Left colon (tissue), 2 donors: ENCODE measurements around the gene PRKAR1B. TPM values are rescaled to one million over a fixed set of nuclear protein-coding genes. Genes with fewer than 3 reads are reported as not detected.
"Not testable (repeated sequence)": the region's sequence is repeated elsewhere in the genome, so short reads cannot be mapped to it uniquely, and the experiment has no call there.

Experiments used
- ATAC-seq: fragments of 200-7000 bp; cut with Tn5 transposase; one replicate; pipeline ENCODE4 v1.9.1; 2020; ENCODE audit warnings: mild to moderate bottlenecking, moderate library complexity
- DNase-seq, 2 donors: peaks; one replicate each; pipeline ENCODE4 v3.0.0-alpha.2; 2020
- intact Hi-C, 2 donors: fragments of 100-400 bp; cut with DNase I in 1 of 2; cut with micrococcal nuclease in 1 of 2; formaldehyde crosslinking; loops; one replicate each; pipeline versions ENCODE4 v1.11.2 to v1.14.0; 2022; cut with DNase I, micrococcal nuclease
- total RNA-seq, 2 donors: library from RNA; stranded (reverse); fragmentation: NEBNext Ultra II Directional; extraction: Animal tissue kit (Norgen Biotek cat#: 25700); gene quantifications; one replicate each; pipeline ENCODE4 v1.2.1, GENCODE V29; 2021
- donor health status: DM: no; HTN: no; CAD: no.
- donor health status: DM: yes; HTN: yes; CAD: no.

PRKAR1B gene
- total RNA-seq, 2 donors from 2014 or later: 26.5 to 31.0 TPM

DNA sequence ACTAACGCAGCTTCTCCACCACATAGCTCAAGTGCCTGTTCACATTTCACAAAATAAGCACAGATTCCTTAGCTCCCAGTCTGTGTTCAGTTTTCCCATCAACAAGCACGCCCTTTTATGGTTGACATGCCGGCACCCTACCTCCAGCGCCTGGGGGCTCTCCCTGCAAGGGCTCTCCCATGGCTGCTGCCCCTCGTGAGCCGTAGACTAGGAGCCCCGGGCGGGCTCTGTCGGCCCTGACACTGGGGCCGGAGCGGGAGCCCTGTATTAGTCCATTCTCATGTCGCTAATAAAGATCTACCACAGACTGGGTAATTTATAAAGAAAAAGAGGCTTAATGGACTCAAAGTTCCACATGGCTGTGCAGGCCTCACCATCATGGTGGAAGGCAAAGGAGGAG, 34.0 kb upstream of the PRKAR1B start:
- ATAC-seq (no peak), DNase-seq (no peak)
- intact Hi-C loops: no loop called here

DNA sequence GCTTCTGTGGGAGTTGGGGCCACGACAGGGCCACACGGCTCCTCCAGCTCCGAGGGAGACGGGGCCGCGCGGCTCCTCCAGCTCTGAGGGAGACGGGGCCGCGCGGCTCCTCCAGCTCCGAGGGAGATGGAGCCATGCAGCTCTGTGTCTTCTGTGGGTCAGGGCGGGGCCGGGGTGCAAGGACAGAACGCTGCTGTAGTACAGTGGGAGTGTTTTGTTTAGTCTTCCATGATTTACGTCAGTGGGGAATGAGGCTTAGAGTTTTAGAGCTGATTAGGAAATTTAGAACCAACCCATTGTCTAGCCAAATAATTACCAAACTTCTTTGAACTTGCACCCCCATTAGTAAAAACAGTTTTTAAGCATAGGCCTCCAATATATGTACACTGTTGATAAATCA, 32.9 kb upstream of the PRKAR1B start:
- ATAC-seq: peak; percentile 78
- intact Hi-C loops: no loop called here
- DNase-seq: peak in 1 of 2 donors; percentile 41

DNA sequence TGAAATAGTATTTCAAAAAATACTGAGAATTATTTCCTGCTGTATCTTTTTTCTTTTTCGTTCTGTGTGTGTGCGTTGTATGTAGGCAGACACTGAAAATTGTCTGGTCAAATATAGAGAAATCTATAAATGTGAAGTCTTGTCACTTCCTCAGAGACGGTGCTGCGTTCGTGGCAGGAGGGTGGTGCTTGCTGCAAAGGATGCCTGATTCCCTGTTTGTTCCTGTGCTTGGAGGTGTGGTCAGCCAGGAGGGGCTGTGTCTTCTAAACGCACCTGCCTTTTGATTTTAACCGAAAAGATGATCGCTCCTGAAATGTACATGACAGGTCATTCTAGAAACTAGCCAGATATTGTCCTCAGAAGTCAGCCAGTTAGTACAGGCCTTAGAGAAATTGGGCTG, 32.5 kb upstream of the PRKAR1B start:
- ATAC-seq (peak; percentile 80), DNase-seq (no peak)
- intact Hi-C loops: no loop called here

DNA sequence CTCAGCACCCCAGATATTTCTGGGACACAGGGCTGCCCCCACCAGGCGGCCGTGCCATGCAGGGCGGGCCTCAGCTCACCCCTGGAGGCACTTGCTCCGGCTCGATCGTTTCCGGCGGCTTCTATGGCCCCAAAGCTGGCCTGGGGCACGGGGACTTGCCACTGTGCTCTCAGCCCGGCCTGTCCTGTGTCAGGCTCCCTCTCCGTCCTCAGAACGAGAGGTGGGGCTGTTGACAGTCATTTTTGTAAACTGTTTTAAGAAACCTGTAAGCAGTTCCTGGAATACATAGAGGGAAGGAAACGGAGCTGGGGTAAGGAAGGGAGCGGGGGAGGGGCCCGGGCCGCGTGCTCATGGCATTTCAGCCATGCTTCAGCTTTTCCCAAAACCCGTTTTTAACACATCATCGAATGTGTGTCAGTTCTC, 30.7 kb upstream of the PRKAR1B start:
- intact Hi-C loops: no loop called here
- DNase-seq: peak in 1 of 2 donors; percentile 8
- no peak for ATAC-seq

DNA sequence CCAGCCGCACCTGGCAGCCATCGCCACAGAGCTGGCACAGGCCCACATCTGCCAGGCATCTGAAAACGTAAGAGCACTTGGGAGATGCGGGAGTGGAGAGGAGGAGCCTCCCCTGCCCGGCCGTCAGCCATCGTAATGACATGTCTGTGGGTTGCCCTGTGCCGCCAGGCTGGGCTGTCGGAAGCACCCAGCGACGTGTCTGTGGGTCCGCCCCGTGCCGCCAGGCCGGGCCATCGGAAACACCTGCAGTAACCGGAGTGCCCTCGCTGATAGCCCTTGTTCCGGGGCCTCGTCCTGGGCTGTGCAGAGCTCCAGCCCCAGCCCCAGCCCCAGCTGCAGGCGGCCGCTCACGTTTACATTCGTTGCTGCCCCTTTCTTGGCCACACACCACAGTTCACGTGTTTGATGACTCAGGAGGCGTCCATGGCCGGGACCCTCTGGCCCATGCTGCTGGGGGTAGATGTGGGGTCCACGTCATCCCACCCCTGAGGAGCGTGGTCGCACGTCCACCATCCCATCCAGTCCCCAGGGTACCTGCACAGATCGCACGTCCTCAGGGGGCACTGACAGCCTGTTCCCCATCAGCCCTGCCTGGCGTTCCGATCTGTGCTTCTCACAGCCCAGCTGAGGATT, 30.0 kb upstream of the PRKAR1B start:
- intact Hi-C loops: no loop called here
- DNase-seq (peak in 1 of 2 donors; percentile 7), ATAC-seq (no peak)

DNA sequence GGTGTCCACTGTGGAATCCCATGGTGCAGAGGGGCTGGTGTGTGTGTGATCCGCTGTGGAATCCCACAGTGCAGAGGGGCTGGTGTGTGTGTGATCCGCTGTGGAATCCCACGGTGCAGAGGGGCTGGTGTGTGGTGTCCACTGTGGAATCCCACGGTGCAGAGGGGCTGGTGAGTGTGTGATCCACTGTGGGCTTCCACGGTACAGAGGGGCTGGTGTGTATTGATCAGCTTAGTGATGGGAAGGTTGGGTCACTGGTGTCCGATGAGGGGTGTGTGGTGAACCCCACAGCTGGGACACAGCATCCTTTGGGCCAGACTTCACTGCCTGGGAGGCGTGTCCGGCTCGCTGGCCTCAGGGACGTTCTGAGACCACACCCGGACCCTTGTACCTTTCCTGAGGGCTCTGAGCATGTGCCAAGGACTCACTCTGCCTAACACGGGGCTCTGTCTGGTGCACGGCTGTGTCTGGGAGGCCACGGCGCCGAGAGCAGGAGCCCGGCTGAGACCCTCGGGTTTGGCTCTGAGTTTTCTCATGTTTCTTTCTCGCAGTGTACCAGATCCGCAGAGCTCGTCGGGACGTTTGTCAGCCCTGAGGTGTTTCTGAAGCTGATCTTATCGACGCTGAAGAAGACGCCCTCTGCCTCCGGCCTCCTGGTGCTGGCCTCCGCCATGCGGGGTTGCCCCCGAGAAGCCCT, 29.3 kb upstream of the PRKAR1B start:
- ATAC-seq (no peak), DNase-seq (no peak)
- intact Hi-C loops: no loop called here

DNA sequence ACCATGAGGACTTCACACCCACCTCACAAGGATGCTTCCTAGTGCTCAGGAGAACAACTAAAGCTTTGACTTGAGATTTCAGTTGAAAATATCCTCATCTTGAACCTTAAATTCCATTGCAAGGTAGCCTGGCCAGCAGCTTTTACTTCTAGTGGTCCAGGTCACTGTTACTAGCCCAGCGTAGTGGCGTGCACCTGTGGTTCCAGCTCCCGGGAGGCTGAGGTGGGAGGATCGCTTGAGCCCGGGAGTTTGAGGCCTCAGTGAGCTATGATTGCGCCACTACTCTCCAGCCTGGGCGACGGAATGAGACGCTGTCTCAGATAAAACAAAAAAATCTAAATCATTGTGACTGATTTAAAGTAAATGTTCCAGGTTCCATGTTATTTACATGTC, 28.3 kb upstream of the PRKAR1B start:
- intact Hi-C loops: no loop called here
- DNase-seq (no peak), ATAC-seq (no peak)

DNA sequence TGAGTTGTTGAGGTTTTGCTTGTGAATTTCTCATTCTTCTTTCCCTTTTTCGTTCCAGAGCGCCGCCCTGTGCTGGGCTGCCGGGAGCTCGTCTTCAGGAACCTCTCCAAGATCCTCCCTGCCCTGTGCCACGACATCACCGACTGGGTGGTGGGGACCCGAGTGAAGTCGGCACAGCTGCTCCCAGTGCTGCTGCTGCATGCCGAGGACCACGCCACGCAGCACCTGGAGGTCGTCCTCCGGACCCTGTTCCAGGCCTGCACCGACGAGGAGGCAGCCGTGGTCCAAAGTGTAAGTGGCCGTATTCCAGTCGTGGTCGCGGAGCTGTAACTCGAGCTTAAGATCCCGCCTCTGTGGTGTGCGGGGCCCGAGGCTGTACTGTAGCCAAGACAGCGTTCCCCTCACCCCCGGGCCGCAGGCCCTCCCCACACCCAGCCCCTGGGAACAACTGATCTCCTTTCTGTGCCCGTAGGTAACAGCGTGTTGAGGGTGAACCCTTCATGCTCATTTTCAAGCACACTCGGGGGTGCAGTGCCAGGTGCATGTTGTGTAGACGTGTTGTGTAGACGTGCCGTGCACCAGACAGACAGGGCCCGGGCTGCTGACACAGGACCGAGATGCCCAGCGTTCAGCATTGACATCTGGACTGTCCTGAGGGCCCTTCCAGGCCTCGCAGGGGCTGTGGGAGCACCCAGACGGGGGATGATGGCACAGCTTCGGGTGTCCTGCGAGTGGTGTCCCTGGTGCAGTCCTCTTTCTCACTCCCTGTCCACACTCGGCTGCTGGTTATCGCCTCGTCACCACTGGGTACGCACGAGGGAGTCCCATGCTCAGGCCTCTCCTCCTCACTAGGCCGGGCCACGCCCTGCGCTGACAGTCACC, 27.7 kb upstream of the PRKAR1B start:
- intact Hi-C loops: no loop called here
- ATAC-seq (no peak), DNase-seq (peak in 1 of 2 donors; percentile 17)

DNA sequence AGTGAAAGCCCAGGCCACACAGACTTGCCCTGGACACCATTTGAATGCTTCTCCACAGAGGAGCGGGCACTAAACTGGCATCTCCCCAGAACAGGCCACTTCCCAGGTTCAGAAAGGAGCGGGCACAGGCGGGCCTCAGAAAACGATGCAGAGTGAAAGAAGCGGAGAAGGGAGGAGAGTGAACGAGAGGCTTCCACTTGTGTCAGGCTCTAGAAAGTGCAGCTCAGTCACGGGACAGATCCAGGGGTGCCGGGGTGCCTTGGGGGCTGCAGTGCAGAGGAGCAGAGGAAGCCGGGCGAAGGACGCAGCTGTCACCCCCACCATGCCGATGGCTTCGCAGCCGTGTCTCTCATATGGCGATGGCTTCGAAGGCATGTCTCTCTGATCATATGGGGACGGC, 26.1 kb upstream of the PRKAR1B start:
- DNase-seq (no peak), ATAC-seq (no peak)
- intact Hi-C loops: no loop called here

DNA sequence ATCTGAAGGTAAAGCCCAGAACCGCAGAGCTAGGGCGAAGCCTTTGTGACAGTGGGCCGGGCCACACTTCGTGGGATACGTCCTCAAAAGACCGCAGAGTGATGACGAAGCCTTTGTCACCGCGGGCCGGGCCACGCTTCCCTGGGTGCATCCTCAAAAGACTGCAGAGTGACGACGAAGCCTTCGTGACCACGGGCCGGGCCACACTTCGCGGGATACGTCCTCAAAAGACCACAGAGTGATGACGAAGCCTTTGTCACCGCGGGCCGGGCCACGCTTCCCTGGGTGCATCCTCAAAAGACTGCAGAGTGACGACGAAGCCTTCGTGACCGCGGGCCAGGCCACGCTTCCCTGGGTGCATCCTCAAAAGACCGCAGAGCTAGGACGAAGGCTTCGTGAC, 25.2 kb upstream of the PRKAR1B start:
- not testable (repeated sequence) for ATAC-seq, DNase-seq

DNA sequence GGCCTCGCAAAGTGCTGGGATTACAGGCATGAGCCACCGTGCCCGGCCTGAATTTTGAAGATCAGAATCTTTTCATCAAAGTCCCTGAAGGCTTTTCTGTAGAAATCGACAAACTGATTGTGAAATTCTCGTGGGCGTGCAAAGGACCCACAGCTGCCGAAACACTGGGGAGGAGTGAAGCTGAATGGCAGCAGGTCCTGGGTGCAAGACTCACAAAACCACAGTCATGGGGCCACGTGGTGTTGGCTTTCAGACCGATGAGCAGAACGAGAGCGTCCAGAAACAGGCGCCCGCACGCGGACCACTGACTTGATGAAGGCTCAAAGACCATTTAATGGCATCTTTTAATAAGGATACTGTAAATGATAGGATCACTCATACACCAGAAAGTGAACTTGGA, 24.7 kb upstream of the PRKAR1B start:
- intact Hi-C loops: no loop called here
- ATAC-seq (no peak), DNase-seq (no peak)

More for the DNA sequence above, 25.2 kb upstream of the PRKAR1B start:
- intact Hi-C loops: not testable (repeated sequence)

DNA sequence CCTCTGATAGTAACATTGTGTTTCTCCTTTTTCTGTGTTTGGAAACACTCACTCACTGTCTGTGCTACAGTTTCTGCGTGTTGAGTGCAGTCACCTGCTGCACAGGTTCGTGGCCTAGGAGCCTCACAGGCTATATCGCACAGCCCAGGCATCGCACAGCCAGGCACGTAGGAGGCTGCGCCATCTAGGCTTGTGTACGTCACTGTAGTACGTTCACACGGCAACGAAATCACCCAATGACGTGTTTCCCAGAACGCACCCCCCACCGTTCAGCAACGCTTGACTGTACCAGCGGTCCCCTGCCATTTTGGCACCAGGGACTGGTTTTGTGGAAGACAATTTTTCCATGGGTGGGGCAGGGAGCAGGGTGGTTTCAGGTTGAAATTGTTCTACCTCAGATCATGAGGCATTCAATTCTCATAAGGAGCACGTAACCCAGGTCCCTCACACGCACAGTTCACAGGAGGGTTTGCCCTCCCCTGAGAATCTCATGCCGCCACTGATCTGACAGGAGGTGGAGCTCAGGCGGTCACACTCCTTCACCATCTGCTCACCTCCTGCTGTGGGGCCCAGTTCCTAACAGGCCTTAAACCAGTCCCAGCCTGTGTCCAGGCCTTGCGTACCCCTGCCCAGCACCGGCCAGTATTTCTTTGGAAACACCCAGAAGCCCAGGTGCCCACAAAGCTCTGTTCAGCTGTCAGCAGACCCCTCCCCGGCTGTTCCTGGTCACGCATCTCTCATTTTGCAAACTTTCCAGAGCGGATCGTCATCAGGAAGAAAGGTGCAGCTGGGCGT, 23.2 kb upstream of the PRKAR1B start:
- no peak for ATAC-seq

DNA sequence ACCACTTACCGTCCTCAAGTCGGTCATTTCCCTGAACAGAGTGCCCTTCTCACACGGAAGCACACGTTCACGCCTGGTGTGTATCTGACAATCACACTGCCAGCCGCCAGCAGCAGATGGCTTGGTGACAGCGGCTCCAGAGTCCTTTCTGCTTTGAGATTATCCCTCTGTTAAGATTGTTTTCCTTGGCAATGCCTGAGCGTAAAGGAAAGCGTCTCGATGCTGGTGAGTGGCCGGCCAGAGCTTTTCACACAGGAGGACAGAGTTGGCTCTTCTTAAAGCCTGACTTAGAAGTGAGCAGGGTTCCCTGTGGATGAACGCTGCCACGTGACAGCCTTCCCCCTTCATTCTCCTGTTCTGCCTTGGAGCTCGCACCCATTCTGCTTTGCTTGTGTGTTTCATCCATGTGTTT, 22.1 kb upstream of the PRKAR1B start:
- DNase-seq (peak in 1 of 2 donors; percentile 10), ATAC-seq (no peak)
- intact Hi-C loops: no loop called here

More for the DNA sequence above, 23.2 kb upstream of the PRKAR1B start:
- peak in 1 of 2 donors; percentile 21 for DNase-seq
- intact Hi-C loops: no loop called here

DNA sequence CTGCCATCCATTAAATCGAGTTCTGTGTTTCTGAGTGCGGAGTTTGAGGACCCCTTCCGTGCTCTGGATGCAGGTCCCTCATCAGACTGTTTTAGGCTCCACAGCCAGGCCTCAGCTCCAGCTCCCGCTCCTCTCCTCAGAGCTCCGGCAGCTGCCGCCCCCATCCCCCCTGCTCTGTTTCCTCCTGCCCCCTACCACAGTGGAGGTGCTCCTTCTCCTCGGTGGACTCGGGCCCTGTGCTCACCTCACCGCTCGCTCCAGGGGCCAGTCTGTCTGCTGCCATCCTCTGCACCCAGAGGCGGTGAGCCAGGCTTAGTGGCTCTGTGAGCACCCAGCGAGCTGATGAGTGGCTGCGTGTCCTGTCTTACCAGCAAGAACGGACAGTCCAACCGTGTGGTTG, 21.4 kb upstream of the PRKAR1B start:
- peak in 1 of 2 donors; percentile 18 for DNase-seq
- ATAC-seq: no peak
- intact Hi-C loops: no loop called here

DNA sequence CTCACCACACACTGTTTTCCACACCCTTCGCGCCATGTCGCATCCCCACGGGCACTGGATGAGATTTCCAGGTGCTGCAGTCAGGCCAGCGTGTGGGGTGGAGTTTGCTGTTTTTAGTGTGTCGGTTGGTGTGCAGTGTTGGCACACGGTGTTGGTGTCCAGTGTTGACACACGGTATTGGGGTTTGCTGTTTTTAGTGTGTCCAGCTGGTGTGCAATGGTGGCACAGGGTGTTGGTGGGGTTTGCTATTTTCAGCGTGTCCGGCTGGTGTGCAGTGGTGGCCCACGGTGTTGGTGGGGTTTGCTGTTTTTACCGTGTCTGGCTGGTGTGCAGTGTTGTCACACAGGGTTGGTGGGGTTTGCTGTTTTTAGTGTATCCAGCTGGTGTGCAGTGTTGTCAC, 20.1 kb upstream of the PRKAR1B start:
- ATAC-seq (no peak), DNase-seq (peak in 1 of 2 donors; percentile 10)
- intact Hi-C loops: no loop called here

DNA sequence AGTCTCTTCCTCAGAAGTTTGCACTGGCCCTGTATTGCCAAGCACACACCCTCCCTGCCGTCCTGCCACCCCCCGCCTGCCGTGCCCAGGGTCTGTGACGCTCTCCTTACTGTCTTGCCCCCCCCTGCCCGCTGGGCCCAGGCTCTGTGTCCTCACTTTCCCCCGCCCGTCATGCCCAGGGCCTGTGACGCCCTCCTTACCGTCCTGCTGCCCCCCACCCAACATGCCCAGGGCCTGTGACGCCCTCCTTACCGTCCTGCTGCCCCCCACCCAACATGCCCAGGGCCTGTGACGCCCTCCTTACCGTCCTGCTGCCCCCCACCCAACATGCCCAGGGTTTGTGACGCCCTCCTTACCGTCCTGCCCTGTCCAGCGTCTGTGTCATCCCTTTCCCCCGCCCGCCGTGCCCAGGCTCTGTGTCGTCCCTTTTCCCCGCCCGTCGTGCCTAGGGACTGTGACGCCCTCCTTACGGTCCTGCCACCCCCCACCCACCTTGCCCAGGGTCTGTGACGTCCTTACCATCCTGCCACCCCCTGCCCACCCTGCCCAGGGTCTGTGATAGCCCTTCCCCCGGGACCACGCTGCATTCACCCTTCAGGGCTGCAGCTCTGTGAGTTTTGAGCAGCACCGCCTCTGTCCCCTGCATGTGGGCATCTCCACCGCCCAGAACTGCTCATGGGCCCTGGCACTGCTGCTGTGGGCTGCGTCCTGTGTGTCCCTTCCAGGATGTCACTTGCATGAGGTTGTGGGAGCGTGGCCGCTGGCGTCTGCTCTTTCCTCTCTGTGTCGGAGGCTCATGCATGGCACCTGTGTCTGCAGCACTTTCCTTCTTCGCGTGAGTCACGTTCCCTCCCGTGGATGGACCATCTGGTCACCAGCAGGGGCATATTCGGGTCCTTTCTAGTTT, 19.3 kb upstream of the PRKAR1B start:
- ATAC-seq: no peak
- intact Hi-C loops: no loop called here
- peak in 1 of 2 donors; percentile 18 for DNase-seq

DNA sequence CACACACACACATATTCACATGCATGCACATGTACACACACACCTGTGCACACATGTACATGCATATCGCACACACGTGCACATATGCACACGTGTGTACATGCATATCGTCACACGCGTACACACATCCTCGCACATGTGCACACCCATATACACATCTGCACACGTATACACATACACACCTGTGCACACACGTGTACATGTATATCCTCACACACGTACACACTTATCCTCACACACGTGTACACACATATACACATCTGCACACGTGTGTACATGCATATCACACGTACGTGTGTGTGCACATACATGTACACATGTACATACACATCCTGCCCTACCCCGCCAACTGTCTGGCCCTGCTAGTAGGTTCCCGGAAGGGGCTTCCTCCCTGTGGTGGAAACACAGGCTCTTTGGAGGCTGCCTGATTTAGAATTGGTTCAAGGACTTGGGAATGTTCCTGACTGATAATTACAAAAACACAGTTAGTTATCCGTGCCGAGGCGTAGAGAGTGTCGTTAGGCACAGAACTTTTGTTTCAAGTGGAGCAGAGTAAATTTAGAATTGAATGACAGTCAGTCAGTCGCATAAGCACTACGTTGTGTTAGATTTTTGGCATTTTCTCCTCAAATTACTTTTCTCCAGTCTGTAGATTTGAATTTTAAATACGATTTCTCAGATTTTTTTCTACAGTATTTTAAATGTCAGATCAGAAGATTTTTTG, 18.5 kb upstream of the PRKAR1B start:
- ATAC-seq (no peak), DNase-seq (no peak)
- intact Hi-C loops: no loop called here
